ENCODE results near the gene LMNB1. TPM values are rescaled to one million over a fixed set of nuclear protein-coding genes. Genes with fewer than 3 reads are reported as not detected.
"Not testable (repeated sequence)": the region's sequence is repeated elsewhere in the genome, so short reads cannot be mapped to it uniquely, and the experiment has no call there.

LMNB1 gene
- total and polyA plus RNA-seq, 2 of the 13 experiments (the other 11 are each of a cell fraction or from before 2014, with no cell fraction given) = 12.5 to 159 TPM

DNA sequence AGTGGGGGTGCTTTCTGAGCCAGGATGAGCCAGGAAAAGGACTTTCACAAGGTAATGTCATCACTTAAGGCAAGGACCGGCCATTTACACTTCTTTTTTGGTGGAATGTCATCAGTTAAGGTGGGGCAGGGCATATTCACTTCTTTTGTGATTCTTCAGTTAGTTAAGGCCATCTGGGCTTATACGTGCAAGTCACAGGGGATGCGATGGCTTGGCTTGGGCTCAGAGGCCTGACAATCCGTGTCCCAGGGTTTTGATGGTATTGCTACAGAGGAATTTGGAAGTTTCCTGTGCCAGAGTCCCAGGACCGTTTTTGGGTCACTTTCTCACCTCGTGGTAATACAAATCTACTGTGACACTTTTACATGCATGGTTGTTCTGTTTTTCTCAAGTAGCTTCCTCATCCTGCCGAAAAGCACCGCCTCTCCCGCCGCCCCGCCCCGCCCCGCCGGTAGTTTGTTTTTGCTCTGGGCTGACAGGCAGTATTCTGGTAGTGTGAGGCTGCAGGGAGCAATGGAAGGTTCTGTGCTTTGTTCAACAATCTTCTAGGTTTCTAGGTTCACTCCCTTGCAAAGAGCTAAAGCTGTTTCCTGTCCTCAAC lies 68.6 kb downstream of the LMNB1 start:
- H2AFZ ChIP-seq (ENCODE audit: low read length); H3K9ac ChIP-seq (ENCODE audit: insufficient read depth, low read depth, low read length); H3K4me2 ChIP-seq (ENCODE audit: low read depth, low read length); in situ Hi-C loops (cut with HindIII; ENCODE audit: extremely low pct_ligation_motif_present, low pct_unique_long_range_greater_than_20kb); H3K27ac ChIP-seq (ENCODE audit: extremely low read length, insufficient read depth, low read length); FAIRE-seq; BruUV-seq (replicated peaks); ATAC-seq; H4K20me1 ChIP-seq (ENCODE audit: insufficient read depth, low read length); H3K4me1 ChIP-seq (ENCODE audit: insufficient read depth, low read length); POLR2A ChIA-PET; CTCF ChIA-PET (ENCODE audit: low intra/inter-chr PET ratio, low total read pairs); DNase-seq (ENCODE audit: low spot score); H3K79me2 ChIP-seq (ENCODE audit: insufficient read depth, low read length); intact Hi-C loops (cut with micrococcal nuclease; ENCODE audit: unreplicated experiment); H3K36me3 ChIP-seq (replicated peaks in 1 of 2; ENCODE audit: control insufficient read depth in 1 of 2, insufficient read depth in 2 of 2, low read length in 2 of 2); H3K27me3 ChIP-seq (ENCODE audit: control insufficient read depth in 1 of 2, insufficient read depth in 2 of 2, low read length in 2 of 2); H3K9me3 ChIP-seq (ENCODE audit: low read length); H3K4me3 ChIP-seq (replicated peaks in 1 of 3; ENCODE audit: insufficient read depth in 1 of 3, low read depth in 2 of 3, low read length in 3 of 3): not testable (repeated sequence)
- WGBS (ENCODE audit: low lambda C conversion rate) = 92% methylated on average over 13 of the region's 14 CpGs

GRCh38 chr5:126846344-126846743 lies 69.4 kb downstream of the LMNB1 start:
- no peak overlapping the region for H3K27ac ChIP-seq (ENCODE audit: extremely low read length, insufficient read depth, low read length)
- no peak overlapping the region for H3K4me3 ChIP-seq (replicated peaks in 1 of 3; ENCODE audit: insufficient read depth in 1 of 3, low read depth in 2 of 3, low read length in 3 of 3)
- no peak for DNase-seq (ENCODE audit: low spot score)
- H3K9me3 ChIP-seq (ENCODE audit: low read length) = no peaks in the 10 kb centered on the region
- H2AFZ ChIP-seq (ENCODE audit: low read length) = no peak overlapping the region
- ATAC-seq = no peak
- no peaks in the 10 kb centered on the region for H3K36me3 ChIP-seq (replicated peaks in 1 of 2; ENCODE audit: control insufficient read depth in 1 of 2, insufficient read depth in 2 of 2, low read length in 2 of 2)
- no peaks in the 10 kb centered on the region for H3K4me1 ChIP-seq (ENCODE audit: insufficient read depth, low read length)
- H3K9ac ChIP-seq (ENCODE audit: insufficient read depth, low read depth, low read length) = no peak overlapping the region
- no peaks in the 10 kb centered on the region for H4K20me1 ChIP-seq (ENCODE audit: insufficient read depth, low read length)
- no peaks in the 10 kb centered on the region for H3K27me3 ChIP-seq (ENCODE audit: control insufficient read depth in 1 of 2, insufficient read depth in 2 of 2, low read length in 2 of 2)
- FAIRE-seq = no peak
- no peaks in the 10 kb centered on the region for H3K79me2 ChIP-seq (ENCODE audit: insufficient read depth, low read length)
- BruUV-seq (replicated peaks) = no TSS peak
- in situ Hi-C loops (cut with HindIII; ENCODE audit: extremely low pct_ligation_motif_present, low pct_unique_long_range_greater_than_20kb) (no loop called here), intact Hi-C loops (cut with micrococcal nuclease; ENCODE audit: unreplicated experiment) (no loop called here)
- CTCF ChIA-PET (ENCODE audit: low intra/inter-chr PET ratio, low total read pairs) = no interaction called here
- TF ChIP-seq ATM (IDR thresholded peaks at IDR 0.05; ENCODE audit: borderline replicate concordance) (no peak), ZNF280D (CRISPR knock-in tag; IDR thresholded peaks at IDR 0.05) (no peak)
- POLR2A ChIA-PET = no interaction called here
- H3K4me2 ChIP-seq (ENCODE audit: low read depth, low read length) = no peak overlapping the region
